NCI-H2171 (cell line): ENCODE data around the gene SSTR5.
"Not testable (repeated sequence)": the region's sequence is repeated elsewhere in the genome, so short reads cannot be mapped to it uniquely, and the experiment has no call there.

ENCODE experiments used
- DNase-seq: peaks from one replicate; lab custom pipeline; 2025; lab: John Stamatoyannopoulos, UW

Gene SSTR5

GRCh38 chr16:1072526-1073261, at the start of gene SSTR5:
Gene SSTR5 (plus strand): TSS chr16:1072747. CDS start chr16:1078869, 6,122 bp downstream.
- DNase-seq = no peak

- no peak for DNase-seq
These were observed 48.4 kb upstream of the SSTR5 start for GRCh38 chr16:1024138-1024537.

GRCh38 chr16:1025183-1025809, 47.3 kb upstream of the SSTR5 start:
- not testable (repeated sequence) for DNase-seq

- no peak for DNase-seq
These were observed 46.3 kb upstream of the SSTR5 start for GRCh38 chr16:1026057-1026783.

GRCh38 chr16:1026784-1027500, 45.6 kb upstream of the SSTR5 start:
- no peak for DNase-seq

- DNase-seq = no peak
These were observed 45.1 kb upstream of the SSTR5 start for GRCh38 chr16:1027501-1027815.

DNA sequence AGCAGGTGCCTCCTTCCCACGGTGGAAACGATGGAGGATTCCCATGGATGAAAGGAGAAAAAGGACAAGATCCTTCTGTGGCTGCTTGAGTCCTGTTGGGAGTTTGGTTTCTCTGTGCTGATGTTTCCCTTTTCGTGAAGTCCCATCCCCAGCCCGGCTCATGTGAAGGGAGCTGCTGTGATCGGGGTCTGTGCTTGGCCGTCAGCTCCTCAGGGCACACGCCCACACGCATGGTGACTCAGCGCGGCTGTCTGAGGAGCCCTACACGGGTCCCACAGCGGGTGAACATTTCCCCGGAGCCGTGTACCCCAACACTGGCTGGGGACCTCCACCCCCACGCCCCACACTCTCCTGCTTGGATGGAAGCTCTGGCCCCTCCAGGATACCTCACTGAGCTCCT, 44.5 kb upstream of the SSTR5 start:
- no peak for DNase-seq

DNA sequence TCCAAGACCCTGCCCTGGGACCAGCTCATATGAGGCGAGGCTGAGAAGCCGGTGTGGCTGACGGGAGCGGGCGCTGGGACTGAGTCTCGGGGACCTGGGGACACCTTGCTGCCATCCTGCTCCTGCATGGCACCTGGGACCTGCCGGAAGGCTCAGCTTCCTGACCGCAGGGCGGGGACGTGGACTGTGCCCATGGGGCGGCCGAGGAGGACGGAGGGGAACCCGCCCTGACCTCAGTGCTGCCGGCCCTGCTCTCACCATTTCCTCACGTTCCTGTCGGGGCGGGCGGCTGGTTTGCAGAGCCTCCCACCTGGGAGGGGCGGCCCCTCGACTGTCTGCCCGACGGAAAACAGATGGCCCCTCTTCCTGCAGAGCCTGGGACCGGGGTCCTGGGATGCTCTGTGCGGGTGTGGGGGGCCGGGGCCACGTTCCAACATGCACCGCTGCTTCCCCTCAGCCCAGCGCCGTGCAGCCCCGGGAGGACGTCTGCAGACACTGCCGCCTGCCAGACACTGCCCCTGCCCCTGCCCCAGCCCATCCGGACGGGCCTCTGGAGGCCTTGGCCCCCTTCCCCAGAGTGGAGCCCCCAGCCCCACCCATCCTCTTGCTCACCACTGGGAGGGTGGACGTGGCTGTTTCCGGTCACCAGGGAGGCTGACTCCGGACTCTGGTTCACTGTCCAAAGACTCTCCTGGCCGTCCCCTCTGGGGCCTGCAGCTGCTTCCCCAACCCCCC, 43.9 kb upstream of the SSTR5 start:
- no peak for DNase-seq

- DNase-seq = no peak
These were observed 43.3 kb upstream of the SSTR5 start for GRCh38 chr16:1029259-1029545.

DNA sequence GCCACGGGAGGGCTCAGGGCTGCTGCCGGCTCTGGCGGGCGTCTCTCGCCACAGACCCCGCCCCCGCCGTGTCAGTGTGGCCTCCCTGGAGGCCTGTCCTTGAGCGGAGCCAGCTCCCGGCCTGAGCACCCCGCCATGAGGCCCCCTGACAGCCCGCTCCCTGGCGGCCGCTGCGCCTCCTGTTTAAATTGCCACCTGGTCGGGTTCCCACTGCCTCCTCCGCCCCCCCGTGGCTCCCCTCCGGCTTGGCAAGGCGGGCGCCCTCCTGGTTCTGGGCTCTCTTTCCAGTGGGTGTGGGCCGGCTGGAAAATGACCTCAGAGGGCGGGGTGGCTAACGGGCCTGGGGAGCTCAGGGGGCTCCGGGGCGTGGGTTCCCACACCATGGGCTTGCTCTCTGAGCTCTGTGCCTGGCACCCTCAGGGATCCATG, 42.1 kb upstream of the SSTR5 start:
- DNase-seq = peak; percentile 66

- no peak for DNase-seq
These were observed 40.9 kb upstream of the SSTR5 start for GRCh38 chr16:1031666-1032065.

DNA sequence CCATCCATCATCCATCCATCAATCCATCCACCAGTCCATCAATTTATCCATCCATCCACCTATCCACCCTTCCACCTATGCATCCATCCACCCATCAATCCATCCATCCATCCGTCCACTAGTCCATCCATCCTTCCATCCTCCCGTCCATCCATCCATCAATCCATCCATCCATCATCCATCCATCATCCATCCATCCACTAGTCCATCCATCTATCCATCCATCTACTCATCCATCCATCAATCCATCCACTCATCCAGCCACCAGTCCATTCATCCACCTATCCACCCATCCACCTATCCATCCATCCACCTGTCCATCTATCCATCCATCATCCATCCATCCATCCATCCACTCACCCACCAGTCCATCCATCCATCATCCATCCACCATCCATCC, 39.9 kb upstream of the SSTR5 start:
- no peak for DNase-seq

GRCh38 chr16:1033128-1033679, 39.3 kb upstream of the SSTR5 start:
- DNase-seq = no peak

DNA sequence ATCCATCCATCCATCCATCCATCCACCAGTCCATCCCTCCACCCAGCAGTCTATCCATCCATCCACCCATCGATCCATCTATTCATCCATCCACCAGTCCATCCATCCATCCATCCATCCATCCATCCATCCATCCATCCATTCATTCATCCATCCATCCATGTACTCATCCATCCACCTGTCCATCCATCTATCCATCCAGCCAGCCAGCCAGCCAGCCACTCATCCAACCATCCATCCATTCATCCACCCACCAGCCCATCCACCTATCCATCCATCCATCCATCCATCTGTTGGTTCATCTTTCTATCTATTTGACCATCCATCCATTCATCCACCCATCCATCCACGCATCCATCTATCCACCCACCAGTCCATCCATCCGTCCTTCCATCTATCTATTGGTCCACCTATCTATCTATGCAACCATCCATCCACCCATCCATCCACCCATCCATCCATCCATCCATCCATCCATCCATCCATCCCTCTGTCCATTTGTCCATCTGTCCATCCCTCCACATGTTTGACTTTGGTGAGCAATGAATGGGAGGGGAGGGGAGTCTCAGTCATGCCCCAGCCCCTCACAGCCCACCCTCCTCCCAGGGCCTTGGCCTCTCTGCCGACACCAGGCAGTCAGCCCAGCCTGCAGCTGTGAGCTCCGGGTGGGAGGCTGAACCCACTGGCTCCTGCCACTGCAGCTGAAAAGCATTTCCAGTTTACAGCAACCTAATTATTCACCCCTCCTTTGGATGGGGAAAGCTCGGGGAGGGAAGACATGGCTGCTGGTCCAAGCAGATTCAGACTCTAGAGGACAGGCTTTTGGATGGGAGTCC, 38.1 kb upstream of the SSTR5 start:
- no peak for DNase-seq

DNA sequence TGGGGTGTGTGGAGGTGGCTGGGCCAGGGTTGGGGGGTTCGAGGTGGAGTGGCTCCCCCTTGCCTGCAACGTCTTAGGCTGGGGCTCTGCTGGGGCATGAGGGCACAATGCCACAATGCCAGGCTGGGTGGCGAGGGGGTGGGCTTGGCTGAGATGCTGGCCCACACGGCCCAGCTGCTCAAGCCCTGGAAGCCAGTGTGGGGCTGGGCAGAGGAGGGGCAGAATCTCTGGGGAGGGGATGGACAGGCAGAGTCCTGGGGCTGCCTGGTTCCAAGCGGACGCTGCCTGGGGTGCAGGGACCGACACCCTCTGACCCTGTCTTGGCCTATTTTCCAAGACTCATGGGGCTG, 37.5 kb upstream of the SSTR5 start:
- DNase-seq = no peak

- DNase-seq = no peak
These were observed 36.4 kb upstream of the SSTR5 start for GRCh38 chr16:1036166-1036565.

- DNase-seq = no peak
These were observed 35.7 kb upstream of the SSTR5 start for GRCh38 chr16:1036726-1037393.

- no peak for DNase-seq
These were observed 34.9 kb upstream of the SSTR5 start for GRCh38 chr16:1037394-1038257.

DNA sequence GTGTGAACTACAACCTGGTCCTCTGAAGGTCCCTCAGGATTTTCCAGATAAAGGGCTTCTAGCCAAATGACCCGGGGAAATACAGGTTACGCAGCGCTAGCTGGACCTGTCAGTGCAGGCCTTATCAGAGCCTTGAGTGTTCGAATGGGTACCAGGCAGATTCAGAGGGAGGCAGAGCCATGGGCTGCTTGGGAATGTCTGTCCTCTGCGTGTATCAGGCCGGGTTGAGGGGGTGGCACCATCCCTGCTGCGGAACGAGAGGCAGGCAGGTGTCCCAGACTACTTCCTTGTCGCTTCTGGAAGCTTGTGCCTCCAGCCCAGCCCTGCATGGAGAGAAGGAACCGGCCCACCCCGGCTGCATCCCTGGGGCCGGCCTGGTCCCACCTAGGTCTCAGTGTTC, 33.6 kb upstream of the SSTR5 start:
- DNase-seq = no peak
